Fibroblast of the aortic adventitia (primary cell): ENCODE measurements around the gene PTPRR. TPM values are rescaled to one million over a fixed set of nuclear protein-coding genes. Genes with fewer than 3 reads are reported as not detected.

Experiments
- DNase-seq: peaks from one replicate; pipeline ENCODE4 v3.0.0-alpha.2; 2010; ENCODE audit warnings: low read depth
- H3K4me3 ChIP-seq: 2 replicates; pipeline ENCODE4 v1.5.1; 2011; ENCODE audit warnings: low read depth, mild to moderate bottlenecking, control low read depth, low read length, moderate library complexity
- total RNA-seq: library from RNA; depleted of rRNA; stranded (reverse); fragments of >200 nt; gene quantifications from 2 replicates; pipeline ENCODE4 v1.2.3, GENCODE V29; 2012; ENCODE audit warnings: low replicate concordance
- TF ChIP-seq, protein P1 (sequence below): IDR thresholded peaks from 2 replicates; pipeline ENCODE4 v1.5.1; 2011; ENCODE audit warnings: mild to moderate bottlenecking, low read length, control low read depth, inconsistent platforms; ENCODE audit not compliant: insufficient read depth

The PTPRR gene
- total RNA-seq, 1 donor: 1.4 TPM

DNA sequence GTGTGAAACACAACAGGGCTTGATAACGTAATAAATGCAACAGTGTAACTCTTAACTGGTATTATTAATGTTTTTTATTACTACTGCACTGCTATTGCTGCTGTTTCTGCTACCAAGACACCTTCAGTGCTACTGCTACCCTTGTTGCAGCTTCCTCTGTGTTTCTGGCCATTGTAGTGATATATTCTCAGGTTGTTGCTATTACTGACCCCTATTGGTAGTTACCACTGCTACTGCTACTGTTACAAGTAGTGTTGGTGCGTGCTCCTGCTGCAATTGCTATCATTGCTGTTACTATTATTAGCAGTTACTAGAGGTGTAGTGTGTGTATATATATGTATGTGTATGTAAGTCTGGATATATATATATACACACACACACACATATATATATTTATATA, 196.1 kb downstream of the PTPRR start:
- DNase-seq: peak; percentile 7
- no peak overlapping the region for H3K4me3 ChIP-seq
- TF ChIP-seq, protein P1, sequence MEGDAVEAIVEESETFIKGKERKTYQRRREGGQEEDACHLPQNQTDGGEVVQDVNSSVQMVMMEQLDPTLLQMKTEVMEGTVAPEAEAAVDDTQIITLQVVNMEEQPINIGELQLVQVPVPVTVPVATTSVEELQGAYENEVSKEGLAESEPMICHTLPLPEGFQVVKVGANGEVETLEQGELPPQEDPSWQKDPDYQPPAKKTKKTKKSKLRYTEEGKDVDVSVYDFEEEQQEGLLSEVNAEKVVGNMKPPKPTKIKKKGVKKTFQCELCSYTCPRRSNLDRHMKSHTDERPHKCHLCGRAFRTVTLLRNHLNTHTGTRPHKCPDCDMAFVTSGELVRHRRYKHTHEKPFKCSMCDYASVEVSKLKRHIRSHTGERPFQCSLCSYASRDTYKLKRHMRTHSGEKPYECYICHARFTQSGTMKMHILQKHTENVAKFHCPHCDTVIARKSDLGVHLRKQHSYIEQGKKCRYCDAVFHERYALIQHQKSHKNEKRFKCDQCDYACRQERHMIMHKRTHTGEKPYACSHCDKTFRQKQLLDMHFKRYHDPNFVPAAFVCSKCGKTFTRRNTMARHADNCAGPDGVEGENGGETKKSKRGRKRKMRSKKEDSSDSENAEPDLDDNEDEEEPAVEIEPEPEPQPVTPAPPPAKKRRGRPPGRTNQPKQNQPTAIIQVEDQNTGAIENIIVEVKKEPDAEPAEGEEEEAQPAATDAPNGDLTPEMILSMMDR: no peak

DNA sequence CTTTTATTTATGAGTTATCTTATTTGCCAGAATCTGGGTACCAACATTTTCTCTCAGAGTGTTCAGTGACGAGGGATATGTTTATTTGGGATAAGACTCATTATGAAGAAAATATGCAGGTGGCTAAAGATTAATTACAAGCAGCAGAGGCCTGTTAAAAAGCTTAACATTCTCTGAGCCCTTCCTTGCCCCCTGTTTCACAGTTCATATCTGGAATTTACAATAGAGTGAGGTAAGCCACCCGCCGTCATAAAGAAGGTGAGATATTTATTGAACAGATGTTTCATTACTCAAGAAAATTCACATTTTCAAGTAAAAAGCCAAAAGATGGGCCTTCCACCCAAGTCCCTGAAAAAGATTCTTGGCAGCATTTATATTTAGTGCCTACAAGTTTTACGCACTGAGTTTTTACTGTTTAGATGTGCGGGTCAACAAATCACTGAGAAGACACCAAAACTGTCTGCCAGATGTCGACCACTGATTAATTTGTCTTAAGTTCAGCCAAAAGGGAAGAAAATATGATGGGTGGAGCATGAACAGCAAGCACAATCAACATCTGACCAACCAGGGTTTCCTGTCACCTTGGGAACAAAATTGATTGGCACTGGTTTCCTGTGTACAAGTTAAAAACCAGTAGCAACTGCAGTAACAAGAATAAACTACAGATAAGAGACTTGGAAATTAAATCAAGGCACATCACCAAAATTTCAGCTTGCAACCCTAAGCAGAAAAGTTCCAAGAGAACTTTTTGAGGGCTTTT, 197.8 kb downstream of the PTPRR start:
- TF ChIP-seq, protein P1: no peak
- H3K4me3 ChIP-seq: no peak overlapping the region
- DNase-seq: no peak

DNA sequence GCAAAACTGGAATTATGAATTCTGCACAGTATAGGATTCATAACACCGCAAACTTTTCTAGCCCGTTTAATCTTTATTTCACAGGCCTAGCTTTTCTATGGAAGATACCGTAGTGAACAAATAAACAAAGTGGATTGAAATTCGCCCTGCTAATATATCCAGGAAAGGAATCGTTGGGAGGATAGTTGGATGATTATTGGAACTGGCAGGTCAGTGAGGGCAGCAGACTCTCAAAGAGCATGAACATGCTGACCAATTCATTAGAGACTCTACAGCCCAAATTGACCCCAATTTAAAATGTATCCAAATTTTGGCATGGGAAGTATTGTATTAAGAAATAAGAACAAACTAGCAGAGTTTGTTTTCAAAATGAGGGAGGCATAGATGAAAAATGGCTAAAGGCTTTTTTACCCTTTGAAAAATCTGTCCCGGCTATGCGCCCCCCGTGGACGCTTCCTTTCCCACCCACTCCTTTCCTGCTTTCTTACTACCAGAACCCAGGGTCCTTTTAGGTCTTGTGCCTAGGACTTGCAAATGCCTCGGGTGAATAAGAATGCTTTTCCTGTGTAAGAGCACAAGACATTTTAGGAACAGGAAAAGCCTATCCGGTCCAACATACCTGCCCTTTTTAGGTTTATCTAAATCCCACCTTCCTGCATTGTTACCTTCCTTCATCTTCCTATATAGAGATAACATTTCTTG, 198.7 kb downstream of the PTPRR start:
- no peak for DNase-seq
- TF ChIP-seq, protein P1: no peak
- H3K4me3 ChIP-seq: no peak overlapping the region

DNA sequence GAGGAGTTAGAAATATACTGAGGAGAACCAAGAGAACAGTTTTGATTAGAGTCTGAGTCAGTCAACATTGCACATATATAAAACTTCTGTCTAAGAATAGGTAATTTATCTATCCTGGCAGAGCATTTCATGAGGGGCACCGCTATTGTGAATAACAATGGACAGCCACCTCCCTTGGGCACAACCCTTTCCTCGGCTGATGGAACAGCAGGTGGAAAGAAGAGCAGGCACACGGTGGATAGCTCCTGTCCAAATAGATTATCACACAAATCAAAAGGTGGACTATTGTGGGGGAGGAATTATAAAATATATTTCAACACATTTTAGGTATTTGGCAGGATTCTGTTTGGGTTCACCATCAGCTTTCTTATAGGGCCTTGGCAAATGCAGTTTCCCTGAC, 199.3 kb downstream of the PTPRR start:
- DNase-seq: no peak
- TF ChIP-seq, protein P1: no peak
- H3K4me3 ChIP-seq: no peak overlapping the region

DNA sequence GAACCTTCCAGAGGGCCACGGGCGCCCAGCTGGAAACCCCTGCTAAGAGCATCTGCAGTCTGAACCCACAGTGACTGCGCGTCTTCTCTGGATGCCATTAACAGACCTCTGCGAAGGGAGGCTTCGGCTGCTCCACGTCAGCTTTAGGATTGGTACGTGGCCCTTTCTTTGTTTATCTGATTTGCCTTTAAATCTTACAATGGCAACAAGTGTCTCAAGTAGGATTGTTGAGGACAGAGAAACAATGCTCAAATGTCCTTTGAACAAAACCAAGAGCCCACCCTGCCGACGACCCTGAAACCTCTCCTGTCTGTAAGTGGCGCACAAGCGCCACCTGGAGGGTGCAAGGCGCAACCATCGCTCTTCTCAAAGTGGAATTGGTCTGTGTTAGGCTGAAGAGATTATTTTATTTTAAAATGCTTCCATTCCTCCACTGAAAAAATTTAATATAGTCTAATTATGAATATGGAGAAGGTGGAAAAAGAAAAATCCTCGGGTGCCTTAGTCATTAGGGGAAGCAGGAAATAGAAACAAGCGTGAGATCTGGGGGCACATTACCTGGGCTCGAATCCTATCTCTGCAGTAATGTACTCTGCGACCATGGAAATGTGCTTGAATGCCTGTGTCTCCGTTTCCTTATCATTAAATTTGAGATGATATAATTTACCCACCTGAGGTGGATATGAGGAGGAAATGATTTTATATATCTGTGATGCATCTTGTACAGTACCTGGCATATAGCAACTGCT, 200.7 kb downstream of the PTPRR start:
- peak; percentile 54 for DNase-seq
- TF ChIP-seq, protein P1: peak; percentile 92
- H3K4me3 ChIP-seq: peak overlapping the region; percentile 51

DNA sequence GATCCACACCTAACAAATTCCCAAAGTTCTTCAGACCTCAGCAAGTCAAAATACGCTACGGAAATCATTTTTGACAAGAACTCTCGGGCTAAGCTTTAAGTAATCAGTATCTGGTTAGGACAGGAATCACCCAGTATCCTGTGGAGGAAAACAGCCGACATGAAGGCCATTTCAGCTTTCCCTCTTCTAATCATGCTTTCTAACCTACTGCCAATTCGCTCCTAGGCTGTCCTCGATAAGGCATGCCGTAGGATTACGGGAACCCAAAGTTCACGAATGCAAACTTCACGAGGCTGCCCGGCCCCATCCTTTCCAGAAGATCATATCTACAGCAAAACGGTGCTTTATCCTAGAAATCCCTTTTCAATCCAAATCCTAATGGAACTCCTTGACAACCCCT, 201.5 kb downstream of the PTPRR start:
- DNase-seq: no peak
- TF ChIP-seq, protein P1: no peak
- H3K4me3 ChIP-seq: no peak overlapping the region
